Bronchial epithelial cell (primary cell): ENCODE results near the gene ARFGAP2. TPM values are rescaled to one million over a fixed set of nuclear protein-coding genes. Genes with fewer than 3 reads are reported as not detected.
A peak's percentile ranks its signal among the peaks of the same experiment; 100 is the strongest.

ENCODE experiments used
- DNase-seq: peaks from one replicate; pipeline ENCODE4 v3.0.0-alpha.2; 2010; ENCODE audit warnings: low read depth
- FAIRE-seq: peaks from 2 replicates; lab custom pipeline; 2011; peaks lifted over from hg19 to GRCh38; lab: Jason Lieb, UNC
- H3K27me3 ChIP-seq: 2 replicates; pipeline ENCODE4 v1.5.1; 2011; ENCODE audit warnings: low read length; ENCODE audit not compliant: control insufficient read depth, insufficient read depth
- H3K36me3 ChIP-seq: 2 replicates; pipeline ENCODE4 v1.5.1; 2011; ENCODE audit warnings: low read length; ENCODE audit not compliant: control insufficient read depth, insufficient read depth
- H3K4me3 ChIP-seq: 2 replicates; pipeline ENCODE4 v1.5.1; 2011; ENCODE audit warnings: mild to moderate bottlenecking, low read depth, low read length, control low read depth
- CTCF ChIP-seq: IDR thresholded peaks from 2 replicates; pipeline ENCODE4 v1.5.1; 2011; ENCODE audit warnings: mild to moderate bottlenecking, moderate library complexity, low read length, control low read depth, inconsistent platforms; ENCODE audit not compliant: insufficient read depth, severe bottlenecking
- total RNA-seq: library from RNA; depleted of rRNA; stranded (reverse); fragments of >200 nt; gene quantifications from 2 replicates; pipeline ENCODE4 v1.2.1, GENCODE V29; 2014

The ARFGAP2 gene
- total RNA-seq, 1 donor from 2014 or later: 105 TPM

- Histone ChIP-seq H3K4me3 (no peak overlapping the region), H3K36me3 (peaks cover 4% of the 10 kb centered on the region), H3K27me3 (no peaks in the 10 kb centered on the region)
- DNase-seq (peak; percentile 86), FAIRE-seq (peak; percentile 18)
- no peak for TF ChIP-seq CTCF
Observed at GRCh38 chr11:47143322-47143721, 33.4 kb downstream of the ARFGAP2 start.

GRCh38 chr11:47139878-47140277, 36.8 kb downstream of the ARFGAP2 start:
- no peaks in the 10 kb centered on the region for H3K36me3 ChIP-seq
- H3K4me3 ChIP-seq: no peak overlapping the region
- FAIRE-seq (peak; percentile 55), DNase-seq (no peak)
- no peaks in the 10 kb centered on the region for H3K27me3 ChIP-seq
- no peak for TF ChIP-seq CTCF

GRCh38 chr11:47137476-47137875, 39.2 kb downstream of the ARFGAP2 start:
- no peak for DNase-seq
- no peak for FAIRE-seq

GRCh38 chr11:47136921-47137320, 39.8 kb downstream of the ARFGAP2 start:
- no peak overlapping the region for H3K4me3 ChIP-seq
- no peaks in the 10 kb centered on the region for H3K27me3 ChIP-seq
- H3K36me3 ChIP-seq: no peaks in the 10 kb centered on the region
- DNase-seq: no peak
- no peak for FAIRE-seq
- no peak for TF ChIP-seq CTCF

More at GRCh38 chr11:47137476-47137875, 39.2 kb downstream of the ARFGAP2 start:
- Histone ChIP-seq H3K36me3 (no peaks in the 10 kb centered on the region), H3K27me3 (no peaks in the 10 kb centered on the region), H3K4me3 (no peak overlapping the region)
- no peak for TF ChIP-seq CTCF

- FAIRE-seq: no peak
- H3K27me3 ChIP-seq: no peaks in the 10 kb centered on the region
- H3K4me3 ChIP-seq: no peak overlapping the region
- DNase-seq: no peak
- H3K36me3 ChIP-seq: no peaks in the 10 kb centered on the region
- no peak for TF ChIP-seq CTCF
Observed at GRCh38 chr11:47136327-47136726, 40.4 kb downstream of the ARFGAP2 start.

GRCh38 chr11:47132981-47133380, 43.7 kb downstream of the ARFGAP2 start:
- DNase-seq (no peak), FAIRE-seq (no peak)
- Histone ChIP-seq H3K4me3 (no peak overlapping the region), H3K27me3 (no peaks in the 10 kb centered on the region), H3K36me3 (no peaks in the 10 kb centered on the region)
- TF ChIP-seq CTCF: no peak
